ENCODE results near the gene CAMTA1.

CAMTA1 gene

DNA sequence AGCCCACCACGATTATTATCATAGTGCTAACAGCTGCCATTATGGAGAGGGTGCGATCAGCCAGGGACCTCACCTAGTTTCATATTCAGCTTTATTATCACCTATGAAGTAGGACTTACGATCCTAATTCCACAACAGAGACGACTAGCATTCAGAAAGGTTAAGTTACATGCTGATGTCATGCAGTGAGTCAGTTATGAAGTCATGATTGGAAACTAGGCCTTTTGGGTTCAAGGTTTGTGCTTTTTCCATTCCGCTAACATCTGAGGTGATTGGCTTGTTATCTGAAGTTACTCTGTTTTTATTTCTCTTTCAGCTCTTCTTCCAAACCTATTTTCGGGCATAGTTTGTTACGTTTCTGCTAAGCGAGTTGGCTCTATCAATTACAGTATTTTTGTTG lies 251.1 kb downstream of the CAMTA1 start:
- Histone ChIP-seq H3K4me1 (ENCODE audit: control insufficient read depth, insufficient read depth, low read length) (no peaks in the 10 kb centered on the region), H3K9ac (ENCODE audit: low read depth, low read length) (no peak overlapping the region), H3K4me3 (ENCODE audit: low read depth, low read length) (no peak overlapping the region), H3K36me3 (ENCODE audit: control insufficient read depth, insufficient read depth, low read length) (no peaks in the 10 kb centered on the region), H3K9me3 (ENCODE audit: control insufficient read depth, insufficient read depth, low read length) (no peaks in the 10 kb centered on the region), H3K27me3 (ENCODE audit: control insufficient read depth, insufficient read depth, low read length) (no peaks in the 10 kb centered on the region)

DNA sequence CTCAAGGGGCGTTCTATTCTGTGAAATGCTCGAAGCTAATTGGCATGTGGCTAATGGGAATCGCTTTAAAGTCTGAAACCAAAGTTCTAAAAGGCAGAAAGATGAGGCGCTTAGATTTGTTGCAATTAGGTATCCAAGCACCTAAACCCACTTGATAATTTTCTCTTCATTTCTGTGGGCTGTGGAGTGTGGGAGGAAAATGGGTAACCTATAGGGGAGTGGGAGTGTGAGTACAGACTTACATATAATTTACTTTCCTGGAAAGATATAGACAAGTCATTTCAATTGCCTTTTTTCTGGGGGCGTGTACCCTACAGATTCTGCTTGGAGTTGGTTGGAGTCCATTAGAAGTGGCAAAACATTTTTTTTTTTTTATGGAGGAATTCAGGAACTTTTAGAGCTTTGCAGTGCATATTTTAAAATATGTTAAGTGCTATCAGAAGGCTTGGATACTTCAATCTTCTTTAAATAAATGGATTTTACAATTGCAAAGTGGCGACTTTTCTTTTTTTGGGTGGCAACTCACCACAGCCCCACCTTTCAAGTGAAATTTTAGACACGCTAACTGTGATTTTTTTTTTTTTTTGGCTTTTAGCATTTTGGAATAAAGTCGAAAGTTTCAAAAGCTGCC lies 254.5 kb downstream of the CAMTA1 start:
- H3K9ac ChIP-seq (ENCODE audit: low read depth, low read length), result no peak overlapping the region
- H3K27me3 ChIP-seq (ENCODE audit: control insufficient read depth, insufficient read depth, low read length), result no peaks in the 10 kb centered on the region
- H3K4me1 ChIP-seq (ENCODE audit: control insufficient read depth, insufficient read depth, low read length), result peaks cover 6% of the 10 kb centered on the region
- no peaks in the 10 kb centered on the region for H3K9me3 ChIP-seq (ENCODE audit: control insufficient read depth, insufficient read depth, low read length)
- H3K36me3 ChIP-seq (ENCODE audit: control insufficient read depth, insufficient read depth, low read length), result no peaks in the 10 kb centered on the region
- no peak overlapping the region for H3K4me3 ChIP-seq (ENCODE audit: low read depth, low read length)

DNA sequence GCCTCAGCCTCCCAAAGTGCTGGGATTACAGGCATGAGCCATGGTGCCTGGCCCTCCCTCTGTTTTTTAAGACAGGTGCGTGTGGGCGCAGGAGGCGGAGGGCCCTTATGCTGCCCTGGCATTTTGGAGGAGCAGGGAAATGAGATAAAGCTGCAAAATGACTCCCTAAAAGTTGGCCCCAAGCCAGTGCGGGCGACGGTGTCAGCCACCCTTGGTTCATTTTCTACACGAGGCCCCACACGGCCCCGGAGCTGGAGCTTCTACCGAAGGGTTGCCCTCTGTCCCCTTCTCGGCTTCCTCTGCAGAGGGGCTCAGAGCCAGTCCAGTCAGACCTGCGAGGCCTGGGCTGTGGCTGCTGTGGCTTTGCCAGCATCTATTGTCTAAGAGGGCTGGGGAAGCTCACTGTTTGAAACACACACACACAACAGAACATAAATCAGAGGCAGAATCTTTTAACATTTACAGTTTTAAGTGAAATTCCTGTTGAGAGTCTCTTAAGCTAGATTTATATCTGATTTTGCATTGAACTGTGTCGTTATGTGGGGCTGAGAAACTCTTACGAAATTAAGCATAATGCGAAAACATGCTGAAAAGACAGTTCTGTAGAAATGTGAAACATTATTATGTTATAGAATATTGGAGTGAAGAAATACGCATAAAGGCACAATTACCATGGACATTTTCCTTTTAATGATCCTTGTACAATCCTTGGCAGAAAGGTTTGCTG lies 255.9 kb downstream of the CAMTA1 start:
- H3K9me3 ChIP-seq (ENCODE audit: control insufficient read depth, insufficient read depth, low read length), result no peaks in the 10 kb centered on the region
- H3K36me3 ChIP-seq (ENCODE audit: control insufficient read depth, insufficient read depth, low read length), result no peaks in the 10 kb centered on the region
- peaks cover 6% of the 10 kb centered on the region for H3K4me1 ChIP-seq (ENCODE audit: control insufficient read depth, insufficient read depth, low read length)
- H3K27me3 ChIP-seq (ENCODE audit: control insufficient read depth, insufficient read depth, low read length), result no peaks in the 10 kb centered on the region
- H3K4me3 ChIP-seq (ENCODE audit: low read depth, low read length), result no peak overlapping the region
- no peak overlapping the region for H3K9ac ChIP-seq (ENCODE audit: low read depth, low read length)

DNA sequence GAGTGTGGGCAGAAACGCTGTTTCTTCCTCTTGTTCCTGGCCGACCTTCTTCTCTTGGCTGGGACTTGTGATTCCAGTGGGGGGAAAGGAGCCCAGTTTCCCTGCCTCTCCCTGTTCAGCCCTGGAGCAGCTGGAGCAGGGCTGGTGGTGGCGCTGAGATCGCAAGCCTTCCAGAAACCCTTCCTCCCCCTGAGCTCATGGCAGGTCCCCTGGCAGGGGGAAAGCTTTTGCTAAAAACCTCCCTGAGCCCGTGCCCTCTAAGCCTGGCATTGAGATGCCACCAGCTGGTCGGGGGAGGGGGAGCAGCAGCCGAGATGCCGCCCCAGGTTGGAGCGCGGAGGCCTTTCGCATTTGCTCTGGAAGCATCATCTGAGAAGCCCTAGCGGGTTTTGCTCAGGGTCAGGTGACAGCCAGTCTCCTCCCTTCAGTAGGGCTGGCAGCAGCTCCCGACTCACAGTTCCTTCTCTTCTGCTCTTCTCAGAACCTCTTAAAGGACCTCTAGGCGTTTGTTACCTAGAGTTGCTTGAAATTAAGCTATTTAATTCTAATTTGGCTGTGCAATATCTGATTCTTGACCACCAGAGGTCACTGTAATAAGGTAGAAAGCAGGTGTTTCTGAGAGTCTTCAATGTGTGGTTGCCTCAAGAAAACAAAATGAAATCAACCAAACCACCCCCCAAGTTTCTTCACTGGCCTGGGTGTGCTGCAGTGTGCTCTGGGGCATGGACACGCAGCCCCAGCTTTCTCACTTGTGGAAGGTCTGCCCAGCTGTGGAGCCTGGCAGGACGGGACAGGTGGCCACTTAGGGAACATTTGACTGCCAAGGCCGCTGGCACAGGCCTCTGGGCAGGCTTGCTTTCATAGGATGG lies 257.3 kb downstream of the CAMTA1 start:
- no peaks in the 10 kb centered on the region for H3K27me3 ChIP-seq (ENCODE audit: control insufficient read depth, insufficient read depth, low read length)
- H3K9ac ChIP-seq (ENCODE audit: low read depth, low read length), result no peak overlapping the region
- no peaks in the 10 kb centered on the region for H3K36me3 ChIP-seq (ENCODE audit: control insufficient read depth, insufficient read depth, low read length)
- H3K9me3 ChIP-seq (ENCODE audit: control insufficient read depth, insufficient read depth, low read length), result no peaks in the 10 kb centered on the region
- H3K4me1 ChIP-seq (ENCODE audit: control insufficient read depth, insufficient read depth, low read length), result peaks cover 6% of the 10 kb centered on the region
- H3K4me3 ChIP-seq (ENCODE audit: low read depth, low read length), result no peak overlapping the region

- peaks cover 6% of the 10 kb centered on the region for H3K4me1 ChIP-seq (ENCODE audit: control insufficient read depth, insufficient read depth, low read length)
- no peak overlapping the region for H3K9ac ChIP-seq (ENCODE audit: low read depth, low read length)
- H3K9me3 ChIP-seq (ENCODE audit: control insufficient read depth, insufficient read depth, low read length), result no peaks in the 10 kb centered on the region
- no peak overlapping the region for H3K4me3 ChIP-seq (ENCODE audit: low read depth, low read length)
- H3K36me3 ChIP-seq (ENCODE audit: control insufficient read depth, insufficient read depth, low read length), result no peaks in the 10 kb centered on the region
- no peaks in the 10 kb centered on the region for H3K27me3 ChIP-seq (ENCODE audit: control insufficient read depth, insufficient read depth, low read length)
Measured at GRCh38 chr1:7043191-7043549, 257.9 kb downstream of the CAMTA1 start.

DNA sequence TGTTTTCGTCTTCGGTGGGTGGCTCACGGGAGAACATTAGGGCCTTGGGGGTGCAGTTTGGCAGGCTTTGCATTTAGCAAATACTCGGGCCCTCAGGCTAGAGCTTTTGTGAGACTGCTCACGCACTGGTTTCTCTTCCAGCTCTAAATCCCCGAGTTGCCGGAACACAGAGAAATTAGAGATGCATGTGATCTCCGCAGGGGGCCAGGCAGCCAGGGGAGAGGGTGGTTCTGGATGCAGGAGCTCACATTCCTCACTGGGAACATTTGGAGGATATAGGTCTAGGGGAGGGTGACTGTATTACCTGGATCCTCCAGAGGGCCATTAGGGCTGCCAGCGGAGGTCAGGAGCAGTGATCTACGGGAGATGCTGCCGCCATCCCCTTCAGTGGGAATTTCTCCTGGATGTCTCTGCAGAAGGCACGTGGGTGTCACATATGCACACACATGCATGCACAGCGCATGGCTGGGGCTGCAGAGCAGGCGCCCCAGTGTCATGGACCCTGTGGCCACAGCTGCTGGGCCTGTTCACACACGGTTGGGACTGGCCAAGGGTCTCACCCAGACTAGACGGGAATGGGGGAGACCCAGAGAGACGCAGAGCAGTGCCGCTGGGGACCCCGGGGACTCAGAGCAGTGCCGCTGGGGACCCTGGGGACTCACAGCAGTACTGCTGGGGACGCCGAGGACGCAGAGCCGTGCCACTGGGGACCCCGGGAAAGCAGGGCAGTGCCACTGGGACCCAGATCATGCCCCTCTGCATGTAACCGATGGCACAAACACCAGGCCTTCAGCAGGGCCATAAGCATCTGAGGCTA lies 258.7 kb downstream of the CAMTA1 start:
- Histone ChIP-seq H3K36me3 (ENCODE audit: control insufficient read depth, insufficient read depth, low read length) (no peaks in the 10 kb centered on the region), H3K27me3 (ENCODE audit: control insufficient read depth, insufficient read depth, low read length) (no peaks in the 10 kb centered on the region), H3K4me1 (ENCODE audit: control insufficient read depth, insufficient read depth, low read length) (peaks cover 6% of the 10 kb centered on the region), H3K9me3 (ENCODE audit: control insufficient read depth, insufficient read depth, low read length) (no peaks in the 10 kb centered on the region), H3K4me3 (ENCODE audit: low read depth, low read length) (no peak overlapping the region), H3K9ac (ENCODE audit: low read depth, low read length) (no peak overlapping the region)

DNA sequence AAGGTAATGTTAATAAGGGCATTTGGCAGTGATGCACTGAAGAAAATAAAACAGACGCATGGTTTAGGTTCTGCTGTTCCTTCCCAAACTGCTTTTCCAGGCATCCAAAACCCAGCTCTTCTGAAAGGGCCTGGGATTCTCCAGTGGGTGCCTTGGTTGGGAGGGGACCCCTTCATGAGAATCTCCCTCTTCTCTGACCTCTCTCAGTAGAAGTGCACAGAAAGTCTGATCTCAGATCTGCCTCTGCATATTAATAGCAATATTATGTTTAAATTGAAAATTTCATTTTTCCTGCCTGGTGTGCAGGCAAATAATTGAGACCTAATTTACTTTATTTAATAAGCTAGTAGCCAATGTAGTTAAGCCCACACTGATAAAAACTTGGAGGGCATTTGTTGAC lies 260.6 kb downstream of the CAMTA1 start:
- Histone ChIP-seq H3K9me3 (ENCODE audit: control insufficient read depth, insufficient read depth, low read length) (no peaks in the 10 kb centered on the region), H3K27me3 (ENCODE audit: control insufficient read depth, insufficient read depth, low read length) (no peaks in the 10 kb centered on the region), H3K36me3 (ENCODE audit: control insufficient read depth, insufficient read depth, low read length) (no peaks in the 10 kb centered on the region), H3K4me1 (ENCODE audit: control insufficient read depth, insufficient read depth, low read length) (peaks cover 6% of the 10 kb centered on the region), H3K4me3 (ENCODE audit: low read depth, low read length) (no peak overlapping the region), H3K9ac (ENCODE audit: low read depth, low read length) (no peak overlapping the region)

DNA sequence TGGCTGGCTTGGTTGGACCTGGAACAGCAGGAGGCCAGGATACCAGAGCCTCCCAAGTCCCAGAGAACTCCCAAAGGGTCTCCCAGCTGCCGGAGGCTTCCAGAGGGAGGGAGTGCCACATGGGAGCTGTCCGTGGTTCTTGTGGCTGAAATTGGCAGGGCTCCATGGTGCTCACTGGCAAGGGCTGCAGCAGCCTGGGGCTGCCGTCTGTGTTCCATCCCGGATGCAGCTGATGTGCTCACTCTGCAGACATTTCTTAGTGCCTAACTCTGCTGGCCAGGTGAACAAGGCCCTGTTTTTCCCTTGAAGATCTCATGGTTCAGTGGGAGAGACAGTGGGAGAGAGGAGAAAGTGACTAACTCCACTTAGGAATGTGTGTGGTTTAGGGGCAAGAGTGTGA lies 261.1 kb downstream of the CAMTA1 start:
- no peak overlapping the region for H3K9ac ChIP-seq (ENCODE audit: low read depth, low read length)
- H3K9me3 ChIP-seq (ENCODE audit: control insufficient read depth, insufficient read depth, low read length), result no peaks in the 10 kb centered on the region
- no peaks in the 10 kb centered on the region for H3K36me3 ChIP-seq (ENCODE audit: control insufficient read depth, insufficient read depth, low read length)
- H3K27me3 ChIP-seq (ENCODE audit: control insufficient read depth, insufficient read depth, low read length), result no peaks in the 10 kb centered on the region
- no peak overlapping the region for H3K4me3 ChIP-seq (ENCODE audit: low read depth, low read length)
- H3K4me1 ChIP-seq (ENCODE audit: control insufficient read depth, insufficient read depth, low read length), result peaks cover 6% of the 10 kb centered on the region

DNA sequence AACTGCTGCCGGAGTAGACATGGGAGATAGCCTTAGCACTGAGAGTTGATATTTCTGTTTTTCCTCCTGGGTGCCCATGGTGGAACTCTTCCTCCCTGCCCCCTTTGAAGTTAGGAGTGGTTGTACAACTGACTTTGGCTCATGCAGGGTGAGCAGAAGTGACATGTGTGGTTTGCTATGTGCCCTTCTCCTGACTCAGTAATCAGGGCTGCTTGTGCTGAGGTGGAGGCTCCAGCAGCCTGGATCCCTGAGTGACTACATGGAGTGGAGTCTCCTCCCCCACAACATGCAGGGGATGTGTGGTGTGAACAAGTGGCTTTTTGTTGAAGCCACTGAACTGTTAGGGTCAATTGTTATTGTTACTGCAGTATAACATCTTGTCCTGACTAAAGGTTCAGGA lies 261.6 kb downstream of the CAMTA1 start:
- Histone ChIP-seq H3K4me1 (ENCODE audit: control insufficient read depth, insufficient read depth, low read length) (peaks cover 6% of the 10 kb centered on the region), H3K9ac (ENCODE audit: low read depth, low read length) (no peak overlapping the region), H3K4me3 (ENCODE audit: low read depth, low read length) (no peak overlapping the region), H3K36me3 (ENCODE audit: control insufficient read depth, insufficient read depth, low read length) (no peaks in the 10 kb centered on the region), H3K27me3 (ENCODE audit: control insufficient read depth, insufficient read depth, low read length) (no peaks in the 10 kb centered on the region), H3K9me3 (ENCODE audit: control insufficient read depth, insufficient read depth, low read length) (no peaks in the 10 kb centered on the region)

DNA sequence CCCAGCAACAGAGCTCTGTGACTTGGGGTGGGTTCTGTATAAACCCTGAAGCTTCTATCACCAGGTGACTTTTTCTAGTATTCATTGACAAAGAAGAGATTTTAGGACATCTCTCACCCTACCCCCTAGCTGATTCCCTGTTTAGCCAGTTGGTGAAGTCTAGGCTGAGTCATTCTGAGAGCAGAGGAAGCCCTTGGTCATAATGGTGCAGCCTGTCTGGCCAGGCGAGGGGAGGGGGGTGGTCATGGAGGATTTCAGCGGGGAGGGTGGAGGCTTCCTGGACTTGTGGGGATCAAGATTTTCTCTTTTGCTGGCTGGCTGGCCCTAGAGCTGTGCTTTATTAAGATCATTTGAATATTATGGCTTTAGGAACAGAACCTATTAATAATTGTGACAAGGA lies 262.6 kb downstream of the CAMTA1 start:
- Histone ChIP-seq H3K4me3 (ENCODE audit: low read depth, low read length) (no peak overlapping the region), H3K36me3 (ENCODE audit: control insufficient read depth, insufficient read depth, low read length) (no peaks in the 10 kb centered on the region), H3K27me3 (ENCODE audit: control insufficient read depth, insufficient read depth, low read length) (no peaks in the 10 kb centered on the region), H3K9ac (ENCODE audit: low read depth, low read length) (no peak overlapping the region), H3K4me1 (ENCODE audit: control insufficient read depth, insufficient read depth, low read length) (peaks cover 6% of the 10 kb centered on the region), H3K9me3 (ENCODE audit: control insufficient read depth, insufficient read depth, low read length) (no peaks in the 10 kb centered on the region)

DNA sequence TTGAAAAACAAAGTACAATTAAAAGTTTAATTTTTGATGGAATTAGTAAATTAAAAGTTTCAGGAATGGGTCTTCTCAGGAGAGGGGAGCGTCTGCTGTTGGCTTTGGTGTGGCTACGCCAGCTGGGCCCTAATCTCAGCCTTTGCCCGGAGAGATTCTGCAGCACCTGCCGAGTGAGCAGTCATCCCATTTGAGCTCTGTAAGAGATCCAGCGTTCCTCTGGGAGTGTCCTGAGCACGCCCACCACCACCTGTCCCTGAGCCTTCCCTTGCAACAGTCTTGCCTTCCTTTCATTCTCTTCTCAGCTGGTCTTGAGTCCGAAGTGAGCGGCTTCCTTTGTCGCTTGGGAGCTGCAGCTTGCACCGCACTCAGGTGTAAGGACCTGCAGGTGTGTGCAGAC lies 263.1 kb downstream of the CAMTA1 start:
- Histone ChIP-seq H3K9me3 (ENCODE audit: control insufficient read depth, insufficient read depth, low read length) (no peaks in the 10 kb centered on the region), H3K4me1 (ENCODE audit: control insufficient read depth, insufficient read depth, low read length) (peaks cover 4% of the 10 kb centered on the region), H3K27me3 (ENCODE audit: control insufficient read depth, insufficient read depth, low read length) (no peaks in the 10 kb centered on the region), H3K9ac (ENCODE audit: low read depth, low read length) (no peak overlapping the region), H3K36me3 (ENCODE audit: control insufficient read depth, insufficient read depth, low read length) (no peaks in the 10 kb centered on the region), H3K4me3 (ENCODE audit: low read depth, low read length) (no peak overlapping the region)

All from iPS-15b (cell line).